Stimulated activated CD8-positive, alpha-beta memory T cell treated with anti-CD3 and anti-CD28 coated beads, Interleukin-4, amount 100 ng/mL, for 1 hour (primary cell): ENCODE data around the gene CELF4.

Source experiments
- DNase-seq, 2 donors: peaks; one replicate each; pipeline ENCODE4 v3.0.0-alpha.2; 2020; ENCODE audit warnings: low read depth in 2 of 2, low spot score in 1 of 2

The CELF4 gene

GRCh38 chr18:37527395-37527794 is 38.2 kb downstream of the CELF4 start:
- DNase-seq: no peak

DNA sequence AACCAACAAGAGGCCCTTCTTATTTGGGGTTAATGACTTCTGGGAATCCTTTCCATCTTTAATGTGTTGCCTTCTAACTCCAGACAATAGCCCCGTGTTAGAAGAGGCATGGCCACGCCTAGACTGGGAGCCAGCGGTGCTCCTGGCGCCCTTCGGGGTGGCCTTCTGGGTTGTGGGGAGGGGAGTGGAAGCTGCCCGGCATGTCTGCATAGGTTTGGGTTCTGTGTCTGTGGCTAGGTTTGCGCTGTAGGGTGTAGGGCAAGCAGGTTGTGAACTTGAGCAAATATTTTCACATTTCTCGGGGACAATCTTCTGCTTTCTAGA is 40.4 kb downstream of the CELF4 start:
- DNase-seq: no peak

DNA sequence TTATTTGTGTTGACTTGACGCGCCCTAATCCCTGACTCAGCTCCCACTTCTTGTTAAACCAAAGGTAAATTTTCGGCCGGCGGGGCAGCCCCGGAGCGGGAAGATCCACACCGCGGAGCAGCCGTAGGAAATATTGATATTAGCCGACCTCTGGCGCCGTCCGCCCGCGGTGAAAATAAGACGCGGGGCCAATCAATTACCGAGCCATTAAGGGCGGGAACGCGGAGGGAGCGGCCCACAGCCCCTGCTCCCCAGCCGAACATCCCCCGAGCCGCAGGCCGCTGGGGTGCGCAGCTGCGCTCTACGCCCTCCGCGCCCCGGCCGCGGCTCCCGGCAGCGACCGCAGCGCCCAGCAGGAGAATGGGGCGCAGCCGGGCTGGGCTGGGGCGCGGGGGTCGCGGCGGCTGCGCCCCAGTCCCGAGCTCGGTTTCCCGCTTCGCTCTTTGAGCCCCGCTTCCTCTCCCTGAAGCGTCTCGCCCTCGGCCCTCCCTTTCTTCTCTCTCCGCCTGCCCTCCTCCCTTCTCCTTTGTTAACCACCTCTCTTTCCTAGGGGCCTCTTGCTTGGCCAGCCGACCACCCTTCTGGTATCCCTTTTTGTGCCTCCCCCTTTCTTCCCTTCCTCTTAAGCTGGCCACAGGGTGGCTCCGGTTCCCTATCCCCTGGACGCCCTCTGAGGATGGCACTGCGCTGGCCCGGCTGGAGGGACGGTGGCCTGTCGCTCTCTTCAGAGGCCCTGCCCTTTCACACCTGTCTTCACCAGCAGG is 40.9 kb downstream of the CELF4 start:
- DNase-seq: no peak

GRCh38 chr18:37524139-37524497 is 41.5 kb downstream of the CELF4 start:
- DNase-seq: no peak

GRCh38 chr18:37521510-37522465 is 43.8 kb downstream of the CELF4 start:
- no peak for DNase-seq

DNA sequence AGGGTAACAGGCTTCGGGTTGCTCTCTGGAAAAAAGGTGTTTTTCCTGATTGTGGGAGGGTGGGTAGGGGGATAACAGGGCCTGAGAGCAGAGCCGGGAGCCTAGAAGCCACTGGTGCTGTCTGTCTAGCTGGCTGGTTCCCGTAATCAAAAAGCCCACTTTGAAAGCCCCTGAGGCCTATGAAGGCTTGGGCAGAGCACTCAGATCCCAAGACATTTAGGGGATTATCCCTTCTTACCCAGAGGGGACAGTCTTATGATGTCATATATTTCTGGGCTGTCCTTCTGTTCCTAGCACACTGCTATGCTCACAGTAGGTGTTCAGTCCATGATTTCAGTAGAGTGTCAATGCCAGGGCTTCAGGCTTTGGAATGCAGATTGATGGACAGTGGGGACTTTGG is 45.1 kb downstream of the CELF4 start:
- DNase-seq: no peak

DNA sequence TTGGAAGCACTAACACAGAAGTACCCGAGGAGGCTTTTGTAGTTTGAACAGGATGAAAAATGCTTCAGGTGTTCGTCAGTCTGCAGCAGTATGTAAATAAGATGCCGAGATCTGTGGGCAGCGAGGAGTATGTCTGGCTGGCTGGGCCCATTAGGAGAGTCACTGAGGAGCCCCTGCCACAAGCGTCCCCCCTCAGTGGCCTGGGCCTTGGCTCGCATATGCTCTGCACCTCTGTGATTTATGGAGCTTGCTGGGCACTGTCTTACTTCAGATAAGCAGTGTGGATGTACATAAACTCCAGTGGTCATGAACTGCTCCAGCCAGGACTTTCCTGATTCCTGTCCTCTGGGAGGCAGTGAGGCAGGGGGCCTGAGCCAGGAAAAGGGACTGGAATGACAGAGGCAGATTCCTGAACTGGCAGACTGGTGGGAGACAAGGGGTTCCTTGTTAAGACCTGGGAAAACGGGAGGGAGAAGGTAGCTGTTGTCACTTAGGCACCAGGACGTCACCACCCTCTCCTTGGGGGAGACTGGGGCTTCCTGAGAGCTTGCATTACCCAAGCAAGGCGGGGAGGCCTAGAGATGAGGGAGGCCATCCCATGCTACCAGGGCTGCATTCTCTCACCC is 46.0 kb downstream of the CELF4 start:
- DNase-seq: no peak

DNA sequence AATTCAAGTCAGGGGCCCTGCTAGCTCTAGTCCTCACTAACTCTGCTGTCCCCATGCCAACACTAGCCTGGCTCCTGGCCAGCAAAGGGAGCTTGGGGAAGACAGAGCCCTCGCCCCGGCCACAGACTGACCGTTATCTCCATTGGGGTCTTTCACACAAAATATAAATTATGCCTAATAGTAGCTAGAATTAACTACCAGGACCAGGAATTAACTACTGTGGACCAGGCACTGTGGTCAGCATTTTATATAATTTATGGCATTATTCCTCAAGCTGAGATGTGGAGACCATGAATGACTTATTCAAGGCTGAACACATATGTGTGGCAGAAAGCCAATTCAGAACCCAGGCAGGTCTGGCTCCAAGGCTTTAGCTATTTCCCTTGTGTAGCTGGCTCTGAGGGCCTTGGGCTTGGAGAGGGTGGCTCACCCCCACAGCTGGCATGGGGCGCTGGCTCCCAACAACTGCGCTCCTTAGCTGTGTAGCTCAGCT is 49.2 kb downstream of the CELF4 start:
- no peak for DNase-seq

GRCh38 chr18:37514953-37515352 is 50.6 kb downstream of the CELF4 start:
- DNase-seq: no peak

DNA sequence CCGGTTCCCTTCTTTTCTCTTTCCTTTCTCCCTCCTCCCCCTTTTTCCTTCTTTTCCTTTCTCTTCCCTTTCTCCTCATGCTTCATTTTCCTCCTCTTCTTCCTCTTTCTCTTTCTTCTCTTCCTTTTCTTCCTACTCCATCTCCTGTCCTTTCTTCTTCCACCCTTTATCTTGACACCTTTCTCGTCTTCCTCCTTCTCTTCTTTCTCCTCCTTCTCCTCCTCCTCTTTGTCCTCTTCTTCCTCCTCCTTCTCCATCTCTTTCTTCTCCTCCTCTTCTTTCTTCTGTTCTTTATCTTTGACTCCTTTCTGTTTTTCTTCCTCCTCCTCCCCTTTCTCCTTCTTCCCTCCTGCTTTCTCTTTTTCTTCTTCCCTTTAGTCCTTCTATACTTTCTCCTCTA is 53.2 kb downstream of the CELF4 start:
- DNase-seq: no peak

DNA sequence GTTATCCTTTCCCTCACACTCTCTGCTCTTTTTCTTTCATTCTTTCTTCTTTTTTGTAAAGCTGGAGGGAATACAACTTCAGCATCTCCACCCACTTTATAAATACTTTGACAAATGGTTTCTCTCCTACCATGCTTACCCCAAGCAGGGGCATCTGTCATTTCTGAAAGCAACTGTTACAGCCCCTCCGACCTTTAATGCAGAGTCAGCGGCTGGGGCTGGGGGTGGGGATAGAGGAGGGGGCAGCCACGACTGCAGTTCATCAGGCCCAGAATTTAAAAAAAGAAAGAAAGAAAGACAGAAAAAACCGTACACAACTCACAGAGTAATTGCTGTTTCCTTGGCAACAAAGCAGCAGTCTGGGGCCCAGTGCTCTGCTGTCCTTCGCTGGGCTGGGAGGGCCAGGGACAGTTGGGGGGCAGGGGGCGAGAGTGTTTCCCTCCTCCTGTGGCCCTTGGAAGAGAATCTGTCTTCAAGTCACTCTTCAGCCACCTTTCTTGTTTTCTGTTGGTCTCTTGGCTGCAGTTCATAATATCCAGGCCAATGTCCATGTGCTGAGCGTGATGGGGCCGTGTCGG is 53.8 kb downstream of the CELF4 start:
- no peak for DNase-seq

GRCh38 chr18:37509600-37509999 is 56.0 kb downstream of the CELF4 start:
- DNase-seq: no peak

DNA sequence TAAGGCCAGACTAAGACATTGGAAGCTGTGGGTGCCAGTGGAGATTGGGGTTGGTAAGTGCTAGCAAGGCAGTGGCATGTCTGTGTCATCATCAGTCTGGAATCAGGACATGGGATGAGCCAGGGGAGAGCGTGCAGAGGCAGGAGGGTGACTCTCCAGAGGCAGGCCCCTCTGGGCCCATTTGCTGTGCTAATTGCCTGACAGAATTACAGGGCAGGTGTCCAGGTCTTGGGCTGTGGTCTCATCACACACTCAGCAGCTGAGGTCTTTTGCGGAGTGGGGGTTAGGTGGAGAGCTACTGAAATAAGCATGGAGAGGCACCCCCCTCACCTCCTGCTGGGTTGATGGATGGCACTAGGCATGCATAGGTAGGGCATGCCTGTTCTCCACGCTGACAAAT is 57.4 kb downstream of the CELF4 start:
- DNase-seq: no peak

- DNase-seq: no peak
Observed at GRCh38 chr18:37507239-37507638, 58.4 kb downstream of the CELF4 start.

DNA sequence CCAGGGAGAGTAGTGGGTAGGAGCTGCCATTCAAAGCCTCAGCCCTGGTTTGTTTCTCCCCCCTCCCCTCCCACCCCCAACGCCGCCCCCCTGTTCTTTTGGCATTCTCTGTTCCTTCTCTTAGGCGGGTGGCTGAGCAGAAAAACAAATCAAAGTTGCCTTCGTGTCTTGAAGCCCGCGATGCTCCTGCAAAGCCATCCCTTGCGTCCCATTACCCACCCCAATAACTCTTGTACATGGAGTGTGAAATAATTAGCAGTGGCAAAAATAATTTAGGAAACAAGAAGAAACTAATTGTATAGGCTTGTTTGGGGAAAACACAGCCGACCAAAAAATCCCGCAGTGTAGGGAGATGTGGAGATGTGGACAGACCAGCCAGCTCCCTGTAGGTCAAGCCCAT is 59.6 kb downstream of the CELF4 start:
- no peak for DNase-seq

- no peak for DNase-seq
Observed at GRCh38 chr18:37505321-37505720, 60.3 kb downstream of the CELF4 start.

DNA sequence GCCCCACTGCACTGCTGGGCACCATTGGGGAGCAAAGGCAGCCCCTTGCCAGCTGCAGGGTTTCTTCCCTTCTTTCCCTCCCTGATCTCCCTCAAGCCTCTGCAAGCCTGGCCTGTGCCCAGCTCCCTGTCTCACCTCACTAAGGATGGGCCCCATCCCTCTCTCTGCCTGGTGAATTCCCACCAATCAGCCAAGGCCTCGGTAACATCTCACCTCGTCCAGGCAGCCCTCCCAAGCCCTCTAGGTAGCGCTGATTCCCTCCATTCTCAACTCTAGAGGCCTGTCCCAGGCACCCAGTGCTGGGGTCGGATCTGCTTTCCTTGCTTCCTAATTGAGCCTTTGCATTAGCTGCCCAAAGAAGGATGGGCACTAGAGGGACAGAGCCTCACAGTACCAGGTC is 63.0 kb downstream of the CELF4 start:
- DNase-seq: no peak

DNA sequence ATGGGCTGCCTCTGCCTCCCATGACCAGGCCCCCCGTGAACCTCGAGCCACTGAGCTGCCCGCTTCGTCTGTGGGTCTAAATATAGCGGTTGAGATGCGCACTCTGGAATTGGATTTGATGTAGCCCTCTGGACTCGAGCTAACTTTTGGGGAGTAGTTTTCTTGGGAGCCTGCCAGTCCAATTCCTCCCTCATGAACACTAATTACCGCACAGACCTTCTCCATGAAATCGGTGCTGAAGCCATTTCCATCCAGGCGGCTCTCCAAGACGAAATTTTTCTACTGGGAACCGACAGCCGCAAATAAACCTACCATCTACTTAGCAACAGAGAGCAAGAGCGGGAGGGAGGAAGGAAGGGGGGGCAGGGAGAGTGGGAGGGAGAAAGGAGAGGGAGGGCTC is 63.6 kb downstream of the CELF4 start:
- DNase-seq: no peak

DNA sequence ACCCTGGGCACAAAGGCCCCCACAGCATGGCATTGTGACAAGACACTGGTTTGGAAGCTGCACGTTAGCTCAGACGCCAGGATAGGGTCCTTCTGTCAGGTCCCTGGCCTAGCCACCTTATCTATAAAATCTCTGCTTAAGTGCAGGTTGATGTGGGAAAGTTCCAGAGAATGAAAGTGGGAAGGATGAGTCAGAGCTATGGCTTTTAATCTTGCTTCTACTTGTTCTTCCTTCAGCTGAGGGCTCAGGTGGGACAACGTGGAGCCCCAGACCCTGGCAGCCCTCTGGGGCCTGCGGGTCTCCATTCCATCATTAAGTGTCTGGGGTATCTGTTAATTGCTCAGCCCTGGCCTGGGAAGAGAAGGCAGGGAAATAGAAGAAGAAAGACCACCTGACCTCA is 64.5 kb downstream of the CELF4 start:
- DNase-seq: no peak

DNA sequence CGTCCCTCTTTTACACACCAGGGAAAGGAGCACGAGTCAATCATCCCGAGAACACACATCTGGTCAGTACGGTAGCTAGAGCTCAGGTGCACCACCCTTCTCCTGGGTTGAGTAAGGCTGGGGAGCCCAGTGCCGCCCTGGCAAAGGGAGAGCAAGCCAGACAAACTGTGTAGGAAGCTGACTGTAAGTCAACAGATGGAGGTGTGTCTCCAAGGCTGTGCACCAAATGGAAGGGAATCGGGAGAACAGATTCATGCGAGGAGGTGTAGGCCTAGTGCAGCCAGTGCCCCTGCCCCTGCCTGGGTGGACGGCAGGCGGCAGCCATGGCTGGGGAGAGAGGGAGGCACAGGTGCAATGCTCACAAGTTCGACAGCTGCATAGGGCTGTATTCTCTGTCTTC is 65.7 kb downstream of the CELF4 start:
- DNase-seq: no peak

GRCh38 chr18:37499044-37499443 is 66.6 kb downstream of the CELF4 start:
- no peak for DNase-seq
